ENCODE data around the gene CASP6. TPM values are rescaled to one million over a fixed set of nuclear protein-coding genes. Genes with fewer than 3 reads are reported as not detected.

The CASP6 gene
- total RNA-seq, 1 donor from 2014 or later: 25.2 TPM

DNA sequence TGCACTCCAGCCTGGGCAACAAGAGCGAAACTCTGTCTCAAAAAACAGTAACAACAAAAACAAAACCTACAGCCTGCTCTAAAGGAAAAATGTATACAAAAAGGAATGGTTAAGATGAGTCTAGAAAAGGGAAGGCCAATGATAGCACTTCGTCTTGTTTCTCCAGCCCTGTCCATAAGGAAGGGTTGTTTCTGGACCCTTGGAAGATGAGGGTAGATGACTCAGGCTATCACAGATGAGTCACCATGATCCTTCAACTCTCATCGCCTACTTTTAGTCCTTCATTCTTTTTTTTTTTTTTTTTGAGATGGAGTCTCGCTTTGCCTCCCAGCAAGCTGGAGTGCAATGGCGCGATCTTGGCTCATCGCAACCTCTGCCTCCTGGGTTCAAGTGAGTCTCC lies 17.8 kb upstream of the CASP6 start:
- no peak overlapping the region for H3K27ac ChIP-seq (ENCODE audit: low read depth, low read length)
- H3K4me2 ChIP-seq (ENCODE audit: low read length): no peak overlapping the region
- no peak overlapping the region for H3K4me3 Mint-ChIP-seq (ENCODE audit: unreplicated experiment)
- H3K9ac ChIP-seq (ENCODE audit: low read length): no peak overlapping the region
- H3K79me2 ChIP-seq (ENCODE audit: insufficient read depth, low read length): peaks cover 10% of the 10 kb centered on the region
- no peaks in the 10 kb centered on the region for H3K4me1 ChIP-seq (ENCODE audit: insufficient read depth, low read length)
- no peaks in the 10 kb centered on the region for H3K36me3 ChIP-seq (ENCODE audit: insufficient read depth, low read length)
- FAIRE-seq (no peak), DNase-seq (ENCODE audit: low read depth) (peak; percentile 54)
- no peak overlapping the region for H3K4me3 ChIP-seq (ENCODE audit: insufficient read depth, low read depth, low read length)
- H3K27me3 Mint-ChIP-seq (ENCODE audit: low read depth, unreplicated experiment): no peaks in the 10 kb centered on the region
- peaks cover 4% of the 10 kb centered on the region for H3K36me3 Mint-ChIP-seq (ENCODE audit: low read depth, unreplicated experiment)
- TF ChIP-seq EZH2 (IDR thresholded peaks at IDR 0.05; ENCODE audit: insufficient read depth, low read length): no peak
- TF ChIP-seq, protein P1, sequence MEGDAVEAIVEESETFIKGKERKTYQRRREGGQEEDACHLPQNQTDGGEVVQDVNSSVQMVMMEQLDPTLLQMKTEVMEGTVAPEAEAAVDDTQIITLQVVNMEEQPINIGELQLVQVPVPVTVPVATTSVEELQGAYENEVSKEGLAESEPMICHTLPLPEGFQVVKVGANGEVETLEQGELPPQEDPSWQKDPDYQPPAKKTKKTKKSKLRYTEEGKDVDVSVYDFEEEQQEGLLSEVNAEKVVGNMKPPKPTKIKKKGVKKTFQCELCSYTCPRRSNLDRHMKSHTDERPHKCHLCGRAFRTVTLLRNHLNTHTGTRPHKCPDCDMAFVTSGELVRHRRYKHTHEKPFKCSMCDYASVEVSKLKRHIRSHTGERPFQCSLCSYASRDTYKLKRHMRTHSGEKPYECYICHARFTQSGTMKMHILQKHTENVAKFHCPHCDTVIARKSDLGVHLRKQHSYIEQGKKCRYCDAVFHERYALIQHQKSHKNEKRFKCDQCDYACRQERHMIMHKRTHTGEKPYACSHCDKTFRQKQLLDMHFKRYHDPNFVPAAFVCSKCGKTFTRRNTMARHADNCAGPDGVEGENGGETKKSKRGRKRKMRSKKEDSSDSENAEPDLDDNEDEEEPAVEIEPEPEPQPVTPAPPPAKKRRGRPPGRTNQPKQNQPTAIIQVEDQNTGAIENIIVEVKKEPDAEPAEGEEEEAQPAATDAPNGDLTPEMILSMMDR (IDR thresholded peaks at IDR 0.05; ENCODE audit: insufficient read depth, low read depth, low read length): no peak
- no peaks in the 10 kb centered on the region for H3K9me3 Mint-ChIP-seq (ENCODE audit: unreplicated experiment)
- no peak overlapping the region for H3K27ac Mint-ChIP-seq (ENCODE audit: unreplicated experiment)
- H3K9me3 ChIP-seq (ENCODE audit: insufficient read depth, low read depth, low read length): no peaks in the 10 kb centered on the region
- H4K20me1 ChIP-seq (ENCODE audit: insufficient read depth, low read length): no peaks in the 10 kb centered on the region
- H3K27me3 ChIP-seq (ENCODE audit: insufficient read depth, low read length): no peaks in the 10 kb centered on the region
- H3K4me1 Mint-ChIP-seq (ENCODE audit: low read depth, unreplicated experiment): peaks cover 2% of the 10 kb centered on the region
- no peak overlapping the region for H2AFZ ChIP-seq (ENCODE audit: low read depth, low read length)

DNA sequence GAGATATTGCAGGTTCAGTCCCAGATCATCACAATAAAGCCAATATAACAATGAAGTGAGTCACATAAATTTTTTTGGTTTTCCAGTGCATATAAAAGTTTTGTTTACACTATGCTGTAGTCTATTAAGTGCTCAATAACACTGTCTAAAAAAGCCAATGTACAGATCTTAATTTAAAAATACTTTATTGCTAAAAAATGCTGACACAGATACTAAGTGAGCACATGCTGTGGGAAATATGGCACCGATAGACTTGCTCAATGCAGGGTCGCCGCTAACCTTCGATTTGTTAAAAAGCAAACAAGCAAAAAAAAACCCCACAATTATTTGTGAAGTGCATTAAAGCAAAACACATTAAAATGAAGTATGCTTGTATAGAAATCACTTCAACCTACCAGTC lies 16.4 kb upstream of the CASP6 start:
- peaks cover 4% of the 10 kb centered on the region for H3K36me3 Mint-ChIP-seq (ENCODE audit: low read depth, unreplicated experiment)
- H3K27me3 Mint-ChIP-seq (ENCODE audit: low read depth, unreplicated experiment): no peaks in the 10 kb centered on the region
- H3K4me1 Mint-ChIP-seq (ENCODE audit: low read depth, unreplicated experiment): peaks cover 2% of the 10 kb centered on the region
- H3K36me3 ChIP-seq (ENCODE audit: insufficient read depth, low read length): no peaks in the 10 kb centered on the region
- no peak overlapping the region for H3K27ac ChIP-seq (ENCODE audit: low read depth, low read length)
- H3K9me3 Mint-ChIP-seq (ENCODE audit: unreplicated experiment): no peaks in the 10 kb centered on the region
- H3K27me3 ChIP-seq (ENCODE audit: insufficient read depth, low read length): no peaks in the 10 kb centered on the region
- TF ChIP-seq, protein P1 (IDR thresholded peaks at IDR 0.05; ENCODE audit: insufficient read depth, low read depth, low read length): no peak
- TF ChIP-seq EZH2 (IDR thresholded peaks at IDR 0.05; ENCODE audit: insufficient read depth, low read length): no peak
- no peak overlapping the region for H3K4me3 Mint-ChIP-seq (ENCODE audit: unreplicated experiment)
- FAIRE-seq: no peak
- H3K79me2 ChIP-seq (ENCODE audit: insufficient read depth, low read length): peaks cover 5% of the 10 kb centered on the region
- no peak overlapping the region for H3K9ac ChIP-seq (ENCODE audit: low read length)
- H3K9me3 ChIP-seq (ENCODE audit: insufficient read depth, low read depth, low read length): no peaks in the 10 kb centered on the region
- no peaks in the 10 kb centered on the region for H3K4me1 ChIP-seq (ENCODE audit: insufficient read depth, low read length)
- H2AFZ ChIP-seq (ENCODE audit: low read depth, low read length): no peak overlapping the region
- no peak overlapping the region for H3K4me3 ChIP-seq (ENCODE audit: insufficient read depth, low read depth, low read length)
- H3K4me2 ChIP-seq (ENCODE audit: low read length): no peak overlapping the region
- no peak overlapping the region for H3K27ac Mint-ChIP-seq (ENCODE audit: unreplicated experiment)
- DNase-seq (ENCODE audit: low read depth): no peak
- H4K20me1 ChIP-seq (ENCODE audit: insufficient read depth, low read length): no peaks in the 10 kb centered on the region

DNA sequence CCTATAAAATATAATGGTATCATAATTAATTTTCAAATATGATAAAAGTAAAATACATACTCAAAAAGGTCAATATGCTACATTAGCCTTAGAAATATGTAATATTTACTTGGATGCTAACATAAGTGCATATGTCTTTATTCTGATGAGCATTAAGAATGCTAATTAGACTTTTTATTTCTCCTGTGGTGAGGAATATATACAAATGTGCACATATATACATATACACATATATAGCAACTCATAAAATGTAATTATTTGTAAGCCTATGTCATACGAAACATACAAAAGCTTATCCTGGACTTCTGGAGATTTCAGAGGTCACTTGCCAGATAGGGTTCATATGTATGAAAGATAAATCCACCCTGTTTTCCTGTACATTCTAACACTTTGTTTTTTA lies 15.5 kb upstream of the CASP6 start:
- Histone ChIP-seq H2AFZ (ENCODE audit: low read depth, low read length) (no peak overlapping the region), H3K9ac (ENCODE audit: low read length) (no peak overlapping the region), H3K79me2 (ENCODE audit: insufficient read depth, low read length) (peaks cover 4% of the 10 kb centered on the region), H3K27ac (ENCODE audit: low read depth, low read length) (no peak overlapping the region), H3K9me3 (ENCODE audit: insufficient read depth, low read depth, low read length) (no peaks in the 10 kb centered on the region), H3K4me2 (ENCODE audit: low read length) (no peak overlapping the region), H3K36me3 (ENCODE audit: insufficient read depth, low read length) (no peaks in the 10 kb centered on the region), H3K4me3 (ENCODE audit: insufficient read depth, low read depth, low read length) (no peak overlapping the region), H4K20me1 (ENCODE audit: insufficient read depth, low read length) (no peaks in the 10 kb centered on the region), H3K4me1 (ENCODE audit: insufficient read depth, low read length) (no peaks in the 10 kb centered on the region), H3K27me3 (ENCODE audit: insufficient read depth, low read length) (no peaks in the 10 kb centered on the region)
- TF ChIP-seq, protein P1 (IDR thresholded peaks at IDR 0.05; ENCODE audit: insufficient read depth, low read depth, low read length): no peak
- TF ChIP-seq EZH2 (IDR thresholded peaks at IDR 0.05; ENCODE audit: insufficient read depth, low read length): no peak
- DNase-seq (ENCODE audit: low read depth): no peak
- peaks cover 2% of the 10 kb centered on the region for H3K4me1 Mint-ChIP-seq (ENCODE audit: low read depth, unreplicated experiment)
- H3K27ac Mint-ChIP-seq (ENCODE audit: unreplicated experiment): no peak overlapping the region
- no peaks in the 10 kb centered on the region for H3K9me3 Mint-ChIP-seq (ENCODE audit: unreplicated experiment)
- no peak for FAIRE-seq
- peaks cover 4% of the 10 kb centered on the region for H3K36me3 Mint-ChIP-seq (ENCODE audit: low read depth, unreplicated experiment)
- H3K4me3 Mint-ChIP-seq (ENCODE audit: unreplicated experiment): no peak overlapping the region
- no peaks in the 10 kb centered on the region for H3K27me3 Mint-ChIP-seq (ENCODE audit: low read depth, unreplicated experiment)

All from astrocyte (in vitro differentiated cells and primary cell).